Stimulated activated CD4-positive, alpha-beta T cell treated with anti-CD3 and anti-CD28 coated beads, TNF-alpha, amount 100 ng/mL, for 48 hours (primary cell): ENCODE results near the gene LY6G6F.

ENCODE experiments used
- DNase-seq, 3 donors: peaks; one replicate each; pipeline ENCODE4 v3.0.0-alpha.2; 2020; ENCODE audit warnings: low read depth in 3 of 3

The LY6G6F gene

GRCh38 chr6:31676904-31677303, 29.8 kb upstream of the LY6G6F start:
- DNase-seq: no peak

- DNase-seq: no peak
Observed at GRCh38 chr6:31677955-31678354, 28.7 kb upstream of the LY6G6F start.

- DNase-seq: peak in 1 of 3 donors; percentile 37
Observed at GRCh38 chr6:31680226-31681134, 26.2 kb upstream of the LY6G6F start, which contains the start of gene LY6G5C. TSS of gene LY6G5C (minus strand) at chr6:31681067. CDS start at chr6:31680373, 694 bp downstream.

GRCh38 chr6:31681135-31681671, 25.5 kb upstream of the LY6G6F start:
- DNase-seq: peak in 1 of 3 donors; percentile 26

GRCh38 chr6:31683591-31683990, 23.1 kb upstream of the LY6G6F start:
- no peak for DNase-seq

- no peak for DNase-seq
Observed at GRCh38 chr6:31686483-31686882, 20.2 kb upstream of the LY6G6F start.

GRCh38 chr6:31687321-31687720, 19.3 kb upstream of the LY6G6F start:
- DNase-seq: no peak

GRCh38 chr6:31687860-31688693, 18.6 kb upstream of the LY6G6F start:
- no peak for DNase-seq

GRCh38 chr6:31689249-31690110, 17.2 kb upstream of the LY6G6F start:
- no peak for DNase-seq

GRCh38 chr6:31690231-31691077, 16.2 kb upstream of the LY6G6F start:
- DNase-seq: no peak

GRCh38 chr6:31691078-31691463, 15.6 kb upstream of the LY6G6F start:
- DNase-seq: no peak

- no peak for DNase-seq
Observed at GRCh38 chr6:31691564-31692108, 15.0 kb upstream of the LY6G6F start.

- no peak for DNase-seq
Observed at GRCh38 chr6:31692353-31692752, 14.3 kb upstream of the LY6G6F start.

GRCh38 chr6:31692886-31693285, 13.8 kb upstream of the LY6G6F start:
- DNase-seq: no peak

- DNase-seq: no peak
Observed at GRCh38 chr6:31693535-31693934, 13.1 kb upstream of the LY6G6F start.

GRCh38 chr6:31697555-31697954, 9.1 kb upstream of the LY6G6F start:
- DNase-seq: no peak

- DNase-seq: no peak
Observed at GRCh38 chr6:31700740-31701401, 5.8 kb upstream of the LY6G6F start.

- DNase-seq: no peak
Observed at GRCh38 chr6:31701666-31702404, 4.8 kb upstream of the LY6G6F start.

- DNase-seq: peak in 1 of 3 donors; percentile 38
Observed at GRCh38 chr6:31702405-31702818, 4.3 kb upstream of the LY6G6F start.
